Measurements from ENCODE around the gene KCNK17. TPM values are rescaled to one million over a fixed set of nuclear protein-coding genes. Genes with fewer than 3 reads are reported as not detected.

The KCNK17 gene, protein sequence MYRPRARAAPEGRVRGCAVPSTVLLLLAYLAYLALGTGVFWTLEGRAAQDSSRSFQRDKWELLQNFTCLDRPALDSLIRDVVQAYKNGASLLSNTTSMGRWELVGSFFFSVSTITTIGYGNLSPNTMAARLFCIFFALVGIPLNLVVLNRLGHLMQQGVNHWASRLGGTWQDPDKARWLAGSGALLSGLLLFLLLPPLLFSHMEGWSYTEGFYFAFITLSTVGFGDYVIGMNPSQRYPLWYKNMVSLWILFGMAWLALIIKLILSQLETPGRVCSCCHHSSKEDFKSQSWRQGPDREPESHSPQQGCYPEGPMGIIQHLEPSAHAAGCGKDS
- not detected in 2 replicates for total RNA-seq (2011; cell fraction: chromatin; rRNA removed; ENCODE audit: low replicate concordance)
- total RNA-seq (2011; cell fraction: nucleolus; rRNA removed), result not detected in 2 replicates
- total RNA-seq (2011; cell fraction: nucleoplasm; rRNA removed), result not detected in 2 replicates
- total RNA-seq (2014; rRNA removed) (not detected in 2 replicates), total RNA-seq (2014; rRNA removed; fragmentation: Illumina TruSeq; extraction: Trizol) (not detected in 2 replicates), total RNA-seq (2015; rRNA removed; fragmentation: Illumina TruSeq; extraction: Trizol) (not detected in 2 replicates), total RNA-seq (2021) (not detected in 2 replicates), polyA plus RNA-seq (2011; rRNA removed) (not detected in 2 replicates), polyA plus RNA-seq (2014; fragmentation: Illumina TruSeq; extraction: Trizol) (not detected in 2 replicates), polyA plus RNA-seq (2014; fragmentation: Nextera tagmentation; extraction: Ambion mirVana) (not detected), polyA plus RNA-seq (2014; rRNA removed) (not detected in 2 replicates), polyA minus RNA-seq (2011; rRNA and poly(A)+ RNA removed) (not detected in 2 replicates), Bru-seq, nascent RNA (not detected), BruChase-seq, experiment 1, labeled RNA remaining after a 2-hour chase (not detected), BruChase-seq, experiment 2, labeled RNA remaining after a 6-hour chase (not detected)
- not detected in 2 replicates for polyA plus RNA-seq (2011; cell fraction: cytosol; rRNA removed)
- not detected in 2 replicates for polyA plus RNA-seq (2011; cell fraction: nucleus; rRNA removed)
- polyA plus RNA-seq (2012), result not detected in 2 replicates
- polyA minus RNA-seq (2011; cell fraction: cytosol; rRNA and poly(A)+ RNA removed), result not detected in 2 replicates
- not detected in 2 replicates for polyA minus RNA-seq (2011; cell fraction: nucleus; rRNA and poly(A)+ RNA removed)
- long read RNA-seq, experiment 1, result 0 reads
- long read RNA-seq, experiment 2, result 0 reads
- long read RNA-seq, experiment 3, result 0 reads

DNA sequence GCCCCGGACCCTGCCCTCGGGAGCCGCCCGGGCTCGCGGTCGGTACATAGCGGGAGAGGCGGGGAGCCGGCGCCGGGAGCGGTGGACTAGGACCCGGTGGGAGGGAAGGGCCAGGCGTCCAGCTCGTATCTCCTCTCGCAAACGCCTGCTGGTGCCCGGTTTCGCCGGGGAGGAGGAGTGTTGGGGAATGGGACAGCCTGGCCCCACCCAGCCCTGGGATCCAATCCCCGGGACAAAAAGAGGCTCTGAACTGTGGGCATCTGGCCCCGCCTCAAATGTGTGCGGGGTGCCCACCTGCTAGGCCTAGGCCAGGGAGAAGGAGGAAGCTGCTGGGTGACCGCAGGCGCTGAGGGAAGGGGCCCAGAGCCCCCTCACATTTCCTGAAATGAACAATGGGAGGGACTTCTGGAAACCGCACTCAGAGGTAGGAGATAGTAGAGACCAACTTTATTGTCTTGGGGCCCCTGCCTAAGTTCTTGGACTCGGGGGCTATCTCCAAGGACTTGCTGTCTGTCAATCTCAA lies at the start of gene KCNK17:
KCNK17 (minus strand) TSS at position 147 of the 523 bp plus-strand sequence; CDS start at position 48, 99 bp downstream.
- no peak within 1 kb of the TSS for H3K9ac ChIP-seq (ENCODE audit: insufficient read depth in 1 of 2, low read depth in 2 of 2, low read length in 2 of 2)
- WGBS (ENCODE audit: insufficient coverage, low coverage, missing lambda C conversion rate), result 10% methylated on average over 27 of the region's 28 CpGs
- H3K4me2 ChIP-seq (ENCODE audit: insufficient read depth, low read length), result no peak within 1 kb of the TSS
- peaks cover 25% of the 10 kb centered on the region for H4K20me1 ChIP-seq (replicated peaks; ENCODE audit: control insufficient read depth, insufficient read depth, low read length)
- no peaks in the 10 kb centered on the region for H3K9me3 ChIP-seq (replicated peaks; ENCODE audit: control insufficient read depth, insufficient read depth, low read depth, low read length)
- no peaks in the 10 kb centered on the region for H3K79me2 ChIP-seq (ENCODE audit: control insufficient read depth, insufficient read depth, low read length)
- BruUV-seq (replicated peaks), result no TSS peak
- DNase-seq (ENCODE audit: extremely low read depth in 1 of 4, low spot score in 3 of 4) (no peak), FAIRE-seq (no peak), ATAC-seq (no peak)
- H3K4me3 ChIP-seq, result no peak within 1 kb of the TSS
- intact Hi-C loops (cut with micrococcal nuclease), result no loop called here
- H3K27ac ChIP-seq (ENCODE audit: extremely low read depth, low read depth, low read length), result no peak within 1 kb of the TSS
- no peaks in the 10 kb centered on the region for H3K9me1 ChIP-seq (ENCODE audit: control insufficient read depth, insufficient read depth, low read length)
- no peak within 1 kb of the TSS for H2AFZ ChIP-seq (ENCODE audit: low read depth, low read length)
- H3K27me3 ChIP-seq (ENCODE audit: control insufficient read depth in 2 of 2, insufficient read depth in 2 of 2, low read length in 2 of 2), result peaks cover 3 to 67% of the 10 kb centered on the region in 2 experiments
- POLR2A ChIA-PET, result no interaction called here
- H3K36me3 ChIP-seq (ENCODE audit: control insufficient read depth, insufficient read depth, low read length), result no peaks in the 10 kb centered on the region
- CTCF ChIA-PET (ENCODE audit: low intra/inter-chr PET ratio), result no interaction called here
- H3K4me1 ChIP-seq (replicated peaks in 1 of 2; ENCODE audit: control insufficient read depth in 2 of 2, insufficient read depth in 2 of 2, low read length in 2 of 2), result peaks cover 0 to 13% of the 10 kb centered on the region in 2 experiments; a peak in 1 of 5 replicates
- in situ Hi-C loops (cut with MboI), result no loop called here
- TF ChIP-seq, protein P1, sequence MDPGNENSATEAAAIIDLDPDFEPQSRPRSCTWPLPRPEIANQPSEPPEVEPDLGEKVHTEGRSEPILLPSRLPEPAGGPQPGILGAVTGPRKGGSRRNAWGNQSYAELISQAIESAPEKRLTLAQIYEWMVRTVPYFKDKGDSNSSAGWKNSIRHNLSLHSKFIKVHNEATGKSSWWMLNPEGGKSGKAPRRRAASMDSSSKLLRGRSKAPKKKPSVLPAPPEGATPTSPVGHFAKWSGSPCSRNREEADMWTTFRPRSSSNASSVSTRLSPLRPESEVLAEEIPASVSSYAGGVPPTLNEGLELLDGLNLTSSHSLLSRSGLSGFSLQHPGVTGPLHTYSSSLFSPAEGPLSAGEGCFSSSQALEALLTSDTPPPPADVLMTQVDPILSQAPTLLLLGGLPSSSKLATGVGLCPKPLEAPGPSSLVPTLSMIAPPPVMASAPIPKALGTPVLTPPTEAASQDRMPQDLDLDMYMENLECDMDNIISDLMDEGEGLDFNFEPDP (CRISPR knock-in tag; IDR thresholded peaks at IDR 0.05), result no peak
- TF ChIP-seq, protein P2, sequence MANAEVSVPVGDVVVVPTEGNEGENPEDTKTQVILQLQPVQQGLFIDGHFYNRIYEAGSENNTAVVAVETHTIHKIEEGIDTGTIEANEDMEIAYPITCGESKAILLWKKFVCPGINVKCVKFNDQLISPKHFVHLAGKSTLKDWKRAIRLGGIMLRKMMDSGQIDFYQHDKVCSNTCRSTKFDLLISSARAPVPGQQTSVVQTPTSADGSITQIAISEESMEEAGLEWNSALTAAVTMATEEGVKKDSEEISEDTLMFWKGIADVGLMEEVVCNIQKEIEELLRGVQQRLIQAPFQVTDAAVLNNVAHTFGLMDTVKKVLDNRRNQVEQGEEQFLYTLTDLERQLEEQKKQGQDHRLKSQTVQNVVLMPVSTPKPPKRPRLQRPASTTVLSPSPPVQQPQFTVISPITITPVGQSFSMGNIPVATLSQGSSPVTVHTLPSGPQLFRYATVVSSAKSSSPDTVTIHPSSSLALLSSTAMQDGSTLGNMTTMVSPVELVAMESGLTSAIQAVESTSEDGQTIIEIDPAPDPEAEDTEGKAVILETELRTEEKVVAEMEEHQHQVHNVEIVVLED (CRISPR knock-in tag; IDR thresholded peaks at IDR 0.05), result no peak
- TF ChIP-seq WHSC1 (IDR thresholded peaks at IDR 0.05; ENCODE audit: low read length) (no peak), CHAMP1 (IDR thresholded peaks at IDR 0.05) (no peak), FOXJ2 (tag; IDR thresholded peaks at IDR 0.05) (no peak), ZNF146 (CRISPR knock-in tag; IDR thresholded peaks at IDR 0.05; ENCODE audit: unreplicated experiment) (no peak), RUNX1 (IDR thresholded peaks at IDR 0.05; ENCODE audit: low read depth) (no peak), DMBX1 (CRISPR knock-in tag; IDR thresholded peaks at IDR 0.05; ENCODE audit: borderline replicate concordance) (no peak), HMGN3 (IDR thresholded peaks at IDR 0.05; ENCODE audit: borderline replicate concordance, extremely low read depth, insufficient read length, low read depth, low read length) (no peak), ZNF408 (CRISPR knock-in tag; IDR thresholded peaks at IDR 0.05; ENCODE audit: low read depth) (no peak), RBM25 (IDR thresholded peaks at IDR 0.05; ENCODE audit: low read depth, low read length, severe bottlenecking) (no peak), ZNF436 (CRISPR knock-in tag; IDR thresholded peaks at IDR 0.05) (no peak), FOSL1 (tag; conservative IDR thresholded peaks at IDR 0.05) (no peak)

All from K562 (cell line).